Stomach (tissue), 9 donors: ENCODE results near the gene TMEM247. TPM values are rescaled to one million over a fixed set of nuclear protein-coding genes. Genes with fewer than 3 reads are reported as not detected.

Experiments used
- DNase-seq, 2 donors: peaks; one replicate each; pipeline versions ENCODE4 v3.0.0 to v3.0.0-alpha.2; 2013 to 2019
- H3K27ac ChIP-seq, 5 donors: fragments of 200-600 bp in 4 of 5; sonication (generic) in 4 of 5; one replicate each; pipeline ENCODE4 v1.5.1; 2013 to 2019; ENCODE audit warnings: mild to moderate bottlenecking in 1 of 5, moderate library complexity in 1 of 5
- H3K27me3 ChIP-seq, 3 donors: fragments of 200-600 bp; sonication (generic); one replicate each; pipeline ENCODE4 v1.5.1; 2017 to 2019; ENCODE audit warnings: mixed run types in 1 of 3
- H3K36me3 ChIP-seq, 4 donors: fragments of 200-600 bp; sonication (generic); 1 replicate in 3 of 4; 2 replicates in 1 of 4; pipeline ENCODE4 v1.5.1; 2016 to 2019
- H3K4me1 ChIP-seq, 4 donors: fragments of 200-600 bp; sonication (generic); one replicate each; pipeline ENCODE4 v1.5.1; 2016 to 2019
- H3K4me3 ChIP-seq, 4 donors: fragments of 200-600 bp; sonication (generic) in 3 of 4; one replicate each; pipeline ENCODE4 v1.5.1; 2016 to 2019; ENCODE audit warnings: mild to moderate bottlenecking in 1 of 4
- H3K9me3 ChIP-seq, 4 donors: fragments of 200-600 bp; sonication (generic); one replicate each; pipeline ENCODE4 v1.5.1; 2016 to 2019
- CTCF ChIP-seq, 7 experiments: fragments of 450-650 bp in 4 of 7; fragments of 200-600 bp in 3 of 7; sonication (generic) in 3 of 7; IDR thresholded peaks; one replicate each; pipeline ENCODE4 v1.5.1; 2016 to 2019; ENCODE audit warnings: antibody characterized with exemption in 7 of 7, control low read depth in 2 of 7, mild to moderate bottlenecking in 1 of 7
- EP300 ChIP-seq: sonication (generic); formaldehyde crosslinking; IDR thresholded peaks from one replicate; pipeline ENCODE4 v1.6.1; 2017; ENCODE audit warnings: antibody characterized with exemption
- POLR2A ChIP-seq, 4 donors: fragments of 450-650 bp; IDR thresholded peaks; one replicate each; pipeline ENCODE4 v1.6.1; 2016; ENCODE audit warnings: antibody characterized with exemption in 4 of 4, control low read depth in 2 of 4, mild to moderate bottlenecking in 1 of 4, moderate library complexity in 1 of 4
- POLR2AphosphoS5 ChIP-seq, 3 donors: sonication (generic); formaldehyde crosslinking; IDR thresholded peaks; one replicate each; pipeline ENCODE4 v1.6.1; 2016; ENCODE audit warnings: antibody characterized with exemption in 3 of 3
- WGBS, 5 donors: extraction: QIAGEN DNeasy Blood & Tissue Kit in 3 of 5; methylation state at CpG; one replicate each; pipeline versions ENCODE4 v1.1.5 to v1.1.7; 2013 to 2018; 5-methylcytosine and 5-hydroxymethylcytosine counted together
- intact Hi-C: fragments of 100-400 bp; cut with DNase I; formaldehyde crosslinking; loops from one replicate; pipeline ENCODE4 v1.15.1; 2023; ENCODE audit warnings: low total_unique reads
- polyA plus RNA-seq, 3 donors: library from polyadenylated mRNA; stranded (reverse); fragments of 200-250 nt; gene quantifications; one replicate each; pipeline ENCODE4 v1.2.3, GENCODE V29; 2013
- total RNA-seq, 5 donors: library from RNA; depleted of rRNA; stranded (reverse); fragments of >200 nt; gene quantifications; one replicate each; pipeline versions ENCODE4 v1.1.0 to v1.2.3, GENCODE V29; 2014 to 2016
- donor health status: healthy with polysubstance abuse.
- donor health status: Bipolar disorder and iron deficiency.
- donor health status: healthy.

TMEM247 gene
- total and polyA plus RNA-seq, 8 donors, result not detected

GRCh38 chr2:46508312-46508711, 28.9 kb downstream of the TMEM247 start:
- no peaks in the 10 kb centered on the region for H3K36me3 ChIP-seq
- H3K27ac ChIP-seq, result no peak overlapping the region
- H3K27me3 ChIP-seq, result no peaks in the 10 kb centered on the region
- H3K4me1 ChIP-seq, result no peaks in the 10 kb centered on the region
- no peak for TF ChIP-seq POLR2AphosphoS5 (IDR thresholded peaks at IDR 0.05)
- no peak for TF ChIP-seq EP300
- no peak for TF ChIP-seq CTCF (IDR thresholded peaks at IDR 0.05)
- no peak for TF ChIP-seq POLR2A (IDR thresholded peaks at IDR 0.05)
- no peak overlapping the region for H3K4me3 ChIP-seq
- WGBS, 5 donors, result 91 to 97% (median 94%) methylated on average over 3 of the region's 3 CpGs
- intact Hi-C loops, result no loop called here
- DNase-seq, result no peak
- no peaks in the 10 kb centered on the region for H3K9me3 ChIP-seq

- DNase-seq, result no peak
- H3K4me3 ChIP-seq, result no peak overlapping the region
- intact Hi-C loops, result no loop called here
- H3K36me3 ChIP-seq, result no peaks in the 10 kb centered on the region
- no peak overlapping the region for H3K27ac ChIP-seq
- 91 to 97% (median 95%) methylated on average over 3 of the region's 3 CpGs for WGBS, 5 donors
- H3K27me3 ChIP-seq, result no peaks in the 10 kb centered on the region
- H3K4me1 ChIP-seq, result no peaks in the 10 kb centered on the region
- no peaks in the 10 kb centered on the region for H3K9me3 ChIP-seq
- no peak for TF ChIP-seq EP300
Observed at GRCh38 chr2:46508759-46509158, 29.4 kb downstream of the TMEM247 start.

GRCh38 chr2:46509804-46510203, 30.4 kb downstream of the TMEM247 start:
- intact Hi-C loops, result no loop called here

GRCh38 chr2:46510598-46511177, 31.3 kb downstream of the TMEM247 start:
- no peak for DNase-seq
- intact Hi-C loops, result no loop called here
- peaks cover 0 to 14% (median 6%) of the 10 kb centered on the region in 4 donors for H3K9me3 ChIP-seq
- no peaks in the 10 kb centered on the region for H3K27me3 ChIP-seq
- 88 to 95% (median 93%) methylated on average over 4 to 5 of the region's 5 CpGs for WGBS, 5 donors
- no peak overlapping the region for H3K27ac ChIP-seq
- TF ChIP-seq EP300 (no peak), POLR2A (IDR thresholded peaks at IDR 0.05) (no peak), POLR2AphosphoS5 (IDR thresholded peaks at IDR 0.05) (no peak), CTCF (IDR thresholded peaks at IDR 0.05) (no peak)
- H3K4me3 ChIP-seq, result no peak overlapping the region
- H3K4me1 ChIP-seq, result no peaks in the 10 kb centered on the region
- H3K36me3 ChIP-seq, result no peaks in the 10 kb centered on the region

More at GRCh38 chr2:46509804-46510203, 30.4 kb downstream of the TMEM247 start:
- no peaks in the 10 kb centered on the region for H3K36me3 ChIP-seq
- H3K27ac ChIP-seq, result no peak overlapping the region
- peaks cover 0 to 5% (median 2%) of the 10 kb centered on the region in 4 donors for H3K9me3 ChIP-seq
- H3K27me3 ChIP-seq, result no peaks in the 10 kb centered on the region
- 94 to 96% (median 95%) methylated on average over 3 of the region's 3 CpGs for WGBS, 5 donors
- no peaks in the 10 kb centered on the region for H3K4me1 ChIP-seq
- no peak for DNase-seq
- H3K4me3 ChIP-seq, result no peak overlapping the region
- TF ChIP-seq CTCF (IDR thresholded peaks at IDR 0.05) (no peak), POLR2AphosphoS5 (IDR thresholded peaks at IDR 0.05) (no peak), EP300 (no peak), POLR2A (IDR thresholded peaks at IDR 0.05) (no peak)

- TF ChIP-seq EP300 (no peak), POLR2AphosphoS5 (IDR thresholded peaks at IDR 0.05) (no peak), POLR2A (IDR thresholded peaks at IDR 0.05) (no peak), CTCF (IDR thresholded peaks at IDR 0.05) (no peak)
- Histone ChIP-seq H3K27me3 (no peaks in the 10 kb centered on the region), H3K36me3 (no peaks in the 10 kb centered on the region), H3K27ac (no peak overlapping the region), H3K9me3 (peaks cover 0 to 28% (median 6%) of the 10 kb centered on the region in 4 donors), H3K4me1 (no peaks in the 10 kb centered on the region), H3K4me3 (no peak overlapping the region)
- WGBS, 5 donors, result 90 to 94% (median 93%) methylated on average over 10 of the region's 10 CpGs
- no peak for DNase-seq
- intact Hi-C loops, result no loop called here
Observed at GRCh38 chr2:46512185-46512584, 32.8 kb downstream of the TMEM247 start.
